Nucleus accumbens (tissue), 56 donors: ENCODE results near the gene YY2.
"Not testable (repeated sequence)": the region's sequence is repeated elsewhere in the genome, so short reads cannot be mapped to it uniquely, and the experiment has no call there.

Source experiments
- DNase-seq, 56 donors: peaks; one replicate each; lab custom pipeline; 2025; lab: John Stamatoyannopoulos, UW

YY2 gene

DNA sequence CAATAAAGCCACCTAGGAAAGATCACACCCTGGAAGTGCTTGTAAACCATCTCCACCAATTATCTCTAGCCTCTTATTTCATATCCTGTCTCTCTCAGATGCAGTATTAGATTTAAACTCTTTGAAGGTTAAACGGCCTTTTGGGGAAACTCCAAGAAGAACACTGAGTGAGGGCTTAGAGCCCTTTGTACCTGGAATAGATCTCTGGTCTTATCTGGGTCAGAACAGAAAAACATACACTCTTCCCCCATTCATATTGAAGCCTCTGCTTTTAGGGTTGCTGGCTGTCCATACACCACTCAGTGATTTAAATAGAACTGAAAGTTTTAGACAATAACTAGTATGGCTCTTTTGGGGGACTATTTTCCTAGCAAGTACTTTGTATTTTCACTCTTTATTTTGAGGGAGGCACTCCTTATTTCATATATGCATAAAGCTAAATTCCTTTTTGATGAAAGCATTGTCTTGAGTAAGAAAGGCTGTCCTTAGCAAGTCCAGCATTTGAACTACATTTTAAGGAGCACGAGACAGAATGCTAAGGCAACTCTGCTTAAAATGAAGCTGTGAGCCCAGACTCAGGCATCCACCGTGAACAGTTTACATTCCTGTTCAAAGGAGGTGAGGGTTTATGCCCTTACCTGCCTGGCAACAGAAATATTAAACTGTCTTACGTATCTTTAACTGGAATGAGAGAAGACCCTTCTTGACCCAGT, 17.4 kb downstream of the YY2 start:
- DNase-seq = no peak

DNA sequence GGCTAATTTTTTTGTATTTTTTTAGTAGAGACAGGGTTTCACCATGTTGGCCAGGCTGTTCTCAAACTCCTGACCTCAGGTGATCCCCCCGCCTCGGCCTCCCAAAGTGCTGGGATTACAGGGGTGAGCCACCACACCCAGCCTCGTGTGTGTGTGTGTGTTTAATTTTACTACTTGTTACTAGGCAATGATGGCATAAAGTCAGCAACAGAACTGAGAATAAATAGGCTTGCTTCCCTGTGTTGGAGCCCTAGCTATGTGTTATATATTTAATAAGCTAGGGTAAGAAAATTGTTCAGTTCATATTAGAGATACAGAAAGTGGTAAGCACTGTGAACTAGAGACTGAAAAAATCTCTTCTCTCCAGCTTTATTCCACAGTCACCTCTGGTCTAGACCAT, 18.4 kb downstream of the YY2 start:
- not testable (repeated sequence) for DNase-seq

DNA sequence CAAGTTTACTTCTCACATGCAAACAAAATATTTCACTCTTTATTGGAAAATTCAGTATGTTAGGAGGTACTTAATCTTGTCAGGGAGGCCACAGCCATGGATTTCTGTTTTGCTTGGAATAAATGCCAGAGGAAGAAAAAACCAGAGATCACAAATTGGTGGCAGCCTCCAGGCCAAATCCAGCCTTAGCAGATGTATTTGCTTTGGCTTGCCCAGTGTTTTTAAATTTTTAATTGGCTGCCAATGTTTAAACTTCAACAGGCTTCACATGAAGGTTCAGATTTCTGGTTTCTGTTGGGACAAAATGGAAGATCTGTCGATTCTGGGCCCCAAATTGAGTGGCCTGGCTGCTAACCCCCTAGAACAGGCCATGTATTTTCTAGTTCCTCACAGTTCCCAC, 19.2 kb downstream of the YY2 start:
- no peak for DNase-seq

DNA sequence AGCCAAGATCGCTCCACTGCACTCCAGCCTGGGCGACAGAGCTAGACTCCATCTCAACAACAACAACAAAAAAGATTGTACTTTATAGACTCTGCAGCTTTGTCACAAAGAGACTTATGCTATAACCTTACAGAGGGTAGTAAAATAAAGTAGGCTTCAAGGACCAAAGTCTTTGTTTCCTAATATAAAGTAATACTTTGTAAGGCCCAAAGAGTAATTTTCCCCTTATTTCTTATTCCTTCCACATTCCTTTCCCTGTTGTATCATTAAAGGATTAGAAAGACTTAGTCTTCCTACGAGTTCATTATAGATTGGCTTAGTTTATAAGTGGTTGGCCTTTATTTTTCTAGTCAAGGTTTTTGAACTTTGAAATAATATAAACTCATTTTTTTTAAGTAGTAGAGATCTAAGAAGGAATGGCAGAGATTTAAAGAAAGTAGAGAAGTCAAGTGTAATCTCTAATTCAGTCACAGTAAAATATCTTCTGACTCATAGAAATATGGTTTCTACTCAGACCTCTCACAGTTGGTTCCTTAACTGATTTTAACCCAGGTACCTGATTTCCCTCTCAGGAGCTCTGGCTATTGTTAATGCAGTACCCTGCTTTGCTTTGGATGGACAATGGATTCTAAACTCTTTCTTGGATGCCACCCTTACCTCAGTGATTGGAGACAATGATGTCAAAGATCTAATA, 26.2 kb downstream of the YY2 start:
- no peak for DNase-seq

DNA sequence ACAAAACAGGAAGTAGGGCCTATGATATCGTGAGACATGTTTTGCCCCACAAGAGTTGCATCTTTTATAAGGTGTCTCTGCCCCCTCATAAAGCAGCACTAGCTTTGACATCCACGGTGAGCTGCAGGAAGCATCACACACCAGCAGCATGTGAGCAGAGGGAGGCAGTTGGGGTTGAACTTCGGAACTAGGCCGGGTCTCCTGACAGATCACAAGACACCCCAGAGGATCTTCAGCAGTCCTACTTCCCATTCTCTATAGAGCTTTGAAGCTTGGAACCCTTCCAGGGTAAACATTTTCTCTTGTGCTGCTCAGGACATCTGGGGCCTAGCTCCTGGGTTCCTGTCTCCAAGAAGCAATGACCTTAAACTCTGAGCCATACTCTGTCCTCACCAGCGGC, 27.5 kb downstream of the YY2 start:
- DNase-seq = peak in 8 of 56 donors; percentile 0 to 13 (median 0)

DNA sequence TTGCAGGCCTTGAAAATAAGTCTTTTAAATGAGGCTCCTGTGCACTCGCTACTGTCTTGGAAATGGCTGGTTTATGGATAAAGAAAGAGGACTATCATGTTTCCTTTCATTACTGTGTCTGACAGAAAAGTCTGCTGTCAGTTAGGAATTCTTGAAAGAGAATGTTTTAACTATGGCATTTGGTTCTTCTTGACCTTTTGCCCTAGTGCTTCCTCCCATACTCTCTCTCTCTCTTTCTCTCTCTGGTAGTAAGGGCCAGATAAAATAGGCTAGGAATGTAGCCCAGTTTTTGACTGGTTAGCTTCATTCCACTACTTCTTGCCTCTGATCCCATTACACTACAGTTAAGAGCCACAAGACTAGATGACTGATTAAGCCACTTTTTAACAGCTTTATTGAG, 29.8 kb downstream of the YY2 start:
- DNase-seq = no peak

DNA sequence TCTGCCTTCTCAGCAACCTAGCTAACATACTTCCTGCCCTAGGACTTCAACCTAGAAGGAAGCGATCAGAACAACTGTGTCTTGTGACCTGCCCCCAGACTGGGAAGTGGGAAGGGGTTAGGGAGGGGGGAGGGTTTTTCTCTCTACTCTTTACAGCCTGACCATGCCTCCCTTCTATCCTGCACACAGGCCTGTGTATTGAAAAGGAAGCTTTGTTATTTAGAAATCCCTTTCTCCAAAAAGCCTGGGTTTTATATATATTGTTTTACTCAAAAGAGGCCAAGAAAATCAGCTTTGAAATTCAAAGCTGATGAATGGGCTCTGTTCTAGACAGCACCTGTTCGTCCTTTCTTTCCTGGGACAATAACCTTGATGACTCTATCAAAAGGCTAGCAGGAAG, 49.5 kb downstream of the YY2 start:
- DNase-seq = no peak

DNA sequence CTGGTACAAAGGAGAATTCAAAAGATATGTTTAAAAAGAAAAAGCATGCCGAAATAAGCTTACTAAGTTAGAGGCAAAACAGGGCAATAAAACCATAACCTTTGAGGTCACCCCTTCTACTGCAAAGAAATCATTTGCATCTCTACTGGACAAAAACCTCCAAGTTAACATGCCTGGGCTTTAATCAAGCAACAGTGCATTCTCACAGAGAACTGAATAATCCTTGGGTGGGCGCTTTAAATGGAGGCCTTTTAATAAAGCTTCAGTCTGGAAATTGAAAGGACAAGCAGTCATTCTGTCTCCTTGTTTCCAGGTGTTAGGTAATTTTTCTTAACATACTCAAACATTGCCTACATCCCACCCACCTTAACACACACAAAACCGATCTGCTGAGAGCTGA, 50.2 kb downstream of the YY2 start:
- no peak for DNase-seq

DNA sequence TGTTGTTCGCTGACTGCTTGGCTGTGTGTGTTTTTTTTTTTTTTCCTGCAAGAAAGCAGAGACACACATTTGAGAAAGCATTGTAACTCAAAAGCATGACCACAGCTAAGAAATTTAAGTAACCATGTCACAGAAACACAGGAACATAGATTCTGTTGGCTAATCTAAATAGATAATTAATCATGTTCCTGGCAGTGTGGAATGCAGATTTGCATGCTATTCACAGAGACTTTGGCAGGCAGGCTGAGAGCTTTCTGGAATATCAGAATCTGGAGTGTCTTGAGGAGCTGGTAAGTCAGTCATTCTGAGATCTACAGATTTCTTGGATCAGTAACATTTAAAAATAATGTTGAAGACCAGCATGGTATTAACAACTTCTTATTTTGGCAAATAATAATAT, 51.5 kb downstream of the YY2 start:
- no peak for DNase-seq
